ENCODE measurements around the gene LHPP.

LHPP gene

GRCh38 chr10:124630551-124630950 lies 168.9 kb downstream of the LHPP start:
- DNase-seq: no peak

- DNase-seq: no peak
Measured at GRCh38 chr10:124632064-124632531, 170.5 kb downstream of the LHPP start.

GRCh38 chr10:124632566-124632965 lies 170.9 kb downstream of the LHPP start:
- DNase-seq: no peak

GRCh38 chr10:124636271-124636995 lies 174.8 kb downstream of the LHPP start:
- DNase-seq: no peak

- DNase-seq: no peak
Measured at GRCh38 chr10:124637091-124637700, 175.6 kb downstream of the LHPP start.

- DNase-seq: no peak
Measured at GRCh38 chr10:124637746-124638145, 176.1 kb downstream of the LHPP start.

- DNase-seq: no peak
Measured at GRCh38 chr10:124639206-124639605, 177.6 kb downstream of the LHPP start.

- no peak for DNase-seq
Measured at GRCh38 chr10:124639646-124640045, 178.0 kb downstream of the LHPP start.

- DNase-seq: no peak
Measured at GRCh38 chr10:124640056-124640455, 178.4 kb downstream of the LHPP start.

- no peak for DNase-seq
Measured at GRCh38 chr10:124640538-124641231, 179.1 kb downstream of the LHPP start.

- DNase-seq: peak; percentile 29
Measured at GRCh38 chr10:124641282-124642087, 179.9 kb downstream of the LHPP start.

GRCh38 chr10:124642088-124642710 lies 180.6 kb downstream of the LHPP start:
- no peak for DNase-seq

GRCh38 chr10:124643330-124644009 lies 181.8 kb downstream of the LHPP start:
- DNase-seq: no peak

- no peak for DNase-seq
Measured at GRCh38 chr10:124644236-124644635, 182.6 kb downstream of the LHPP start.

GRCh38 chr10:124644771-124645415 lies 183.3 kb downstream of the LHPP start:
- no peak for DNase-seq

- DNase-seq: no peak
Measured at GRCh38 chr10:124645467-124646095, 184.0 kb downstream of the LHPP start.

GRCh38 chr10:124646483-124647352 lies 185.1 kb downstream of the LHPP start:
- DNase-seq: peak; percentile 72

GRCh38 chr10:124647421-124648130 lies 186.0 kb downstream of the LHPP start:
- peak; percentile 33 for DNase-seq

GRCh38 chr10:124648131-124648475 lies 186.5 kb downstream of the LHPP start:
- no peak for DNase-seq

All from fibroblast of skin of right biceps (primary cell).